Caki2 (cell line): ENCODE data around the gene DNAH11. TPM values are rescaled to one million over a fixed set of nuclear protein-coding genes. Genes with fewer than 3 reads are reported as not detected.

Experiments
- DNase-seq: peaks from one replicate; pipeline ENCODE4 v3.0.0-alpha.2; 2015; ENCODE audit warnings: low read depth
- in situ Hi-C: cut with HindIII; loops from 2 replicates; pipeline ENCODE4 v1.10.0; 2016; ENCODE audit warnings: low sequenced_read_pairs, low pct_unique_long_range_greater_than_20kb, mixed read lengths
- total RNA-seq: library from RNA; depleted of rRNA; stranded (reverse); fragments of >200 nt; shearing (Covaris generic); gene quantifications from 2 replicates; pipeline ENCODE4 v1.2.3, GENCODE V29; 2014; ENCODE audit warnings: low replicate concordance

The DNAH11 gene
- total RNA-seq, 1 experiment from 2014 or later = 0.44 TPM

DNA sequence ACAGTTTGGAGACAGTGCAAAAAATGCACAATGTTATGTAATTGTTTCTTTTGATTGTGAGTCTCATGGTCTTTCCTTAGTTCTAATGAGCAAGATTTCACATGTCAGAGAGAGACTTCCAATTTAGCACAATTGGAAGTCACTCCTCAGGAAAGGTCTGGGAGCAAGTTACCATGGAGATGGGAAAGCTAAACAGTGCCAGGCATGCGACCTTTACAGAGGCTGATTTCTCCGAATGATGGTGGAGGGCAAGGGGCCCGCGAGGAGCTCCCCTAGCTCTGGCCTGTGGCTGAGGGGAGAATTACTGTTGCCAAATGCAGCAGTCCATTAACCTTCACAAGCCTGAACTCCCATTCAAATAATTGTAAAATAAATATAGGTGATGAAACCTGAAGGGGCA, 343.6 kb downstream of the DNAH11 start:
- in situ Hi-C loops = no loop called here
- DNase-seq = no peak

DNA sequence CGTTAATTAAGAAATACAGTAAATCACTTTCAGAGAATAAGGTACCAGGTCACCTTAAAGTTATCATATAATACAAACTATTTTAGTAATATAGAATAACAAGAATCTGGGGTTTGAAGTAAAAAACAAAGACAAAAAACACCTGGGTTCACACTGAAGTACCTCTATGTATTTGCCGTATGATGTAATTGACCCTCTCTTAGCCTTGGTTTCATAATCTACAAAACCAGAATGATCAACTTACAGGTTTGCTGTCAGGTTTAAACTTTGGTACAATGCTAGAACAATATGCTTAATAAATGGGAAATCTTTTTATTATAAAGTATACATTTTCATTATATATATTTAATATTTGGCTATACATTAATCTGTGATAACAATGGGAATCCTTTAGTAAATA, 344.5 kb downstream of the DNAH11 start:
- no peak for DNase-seq
- in situ Hi-C loops = no loop called here

DNA sequence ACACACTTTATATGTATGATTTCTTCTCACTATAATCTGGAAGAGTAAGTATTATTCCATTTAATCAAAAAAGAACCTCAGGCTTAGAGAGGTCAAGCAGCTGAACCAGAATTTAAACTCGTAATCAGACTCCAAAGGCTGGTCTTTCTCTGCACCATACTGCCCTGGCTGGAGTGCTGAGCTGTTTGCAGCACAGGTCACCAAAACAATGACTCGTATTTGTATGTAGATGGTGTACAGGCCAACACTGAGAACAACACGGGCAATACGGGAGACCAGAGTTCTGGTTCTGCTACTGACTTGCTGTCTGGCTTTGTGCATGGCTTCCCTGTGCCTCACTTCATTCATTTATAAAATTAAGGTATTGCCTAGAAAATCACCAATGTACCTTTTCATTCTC, 344.9 kb downstream of the DNAH11 start:
- in situ Hi-C loops = no loop called here
- DNase-seq = no peak

DNA sequence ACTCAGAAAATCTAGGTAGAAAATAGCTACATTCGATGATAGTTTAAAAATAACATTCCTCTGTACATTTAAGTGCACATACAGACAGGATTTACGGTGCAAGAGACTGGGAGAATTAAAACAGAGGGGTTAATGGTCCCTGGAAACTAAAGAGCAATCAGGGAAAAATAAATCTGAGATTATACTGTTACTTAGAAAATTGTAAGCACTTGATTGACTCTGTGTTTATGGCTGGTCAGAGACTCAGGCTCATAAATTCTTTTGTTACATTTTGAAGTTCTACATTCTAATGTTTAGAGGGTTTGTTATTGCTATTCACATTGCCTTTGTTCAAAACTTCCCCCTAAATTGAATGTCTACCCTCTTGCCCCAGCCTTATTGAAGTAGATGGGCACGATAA, 348.5 kb downstream of the DNAH11 start:
- no peak for DNase-seq
- in situ Hi-C loops = no loop called here

DNA sequence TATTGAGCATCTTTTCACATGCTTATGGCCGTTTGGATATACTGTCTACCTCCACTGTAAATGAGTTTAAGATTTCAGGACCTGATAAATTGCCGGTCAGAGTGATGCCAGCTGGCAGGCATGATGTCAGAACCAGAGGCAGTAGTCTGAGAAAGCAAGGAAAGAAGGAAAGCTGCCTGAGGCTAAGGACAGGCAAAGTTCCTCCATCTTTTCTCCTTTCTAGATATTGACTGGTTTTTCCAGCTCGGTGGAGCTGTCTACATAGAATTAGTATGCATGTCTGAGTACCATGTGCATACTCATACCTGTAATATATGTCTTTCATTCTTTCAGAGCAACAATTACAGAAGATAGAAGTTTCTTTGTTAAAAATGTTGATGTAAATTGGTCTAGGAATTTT, 350.6 kb downstream of the DNAH11 start:
- in situ Hi-C loops = no loop called here
- DNase-seq = no peak

DNA sequence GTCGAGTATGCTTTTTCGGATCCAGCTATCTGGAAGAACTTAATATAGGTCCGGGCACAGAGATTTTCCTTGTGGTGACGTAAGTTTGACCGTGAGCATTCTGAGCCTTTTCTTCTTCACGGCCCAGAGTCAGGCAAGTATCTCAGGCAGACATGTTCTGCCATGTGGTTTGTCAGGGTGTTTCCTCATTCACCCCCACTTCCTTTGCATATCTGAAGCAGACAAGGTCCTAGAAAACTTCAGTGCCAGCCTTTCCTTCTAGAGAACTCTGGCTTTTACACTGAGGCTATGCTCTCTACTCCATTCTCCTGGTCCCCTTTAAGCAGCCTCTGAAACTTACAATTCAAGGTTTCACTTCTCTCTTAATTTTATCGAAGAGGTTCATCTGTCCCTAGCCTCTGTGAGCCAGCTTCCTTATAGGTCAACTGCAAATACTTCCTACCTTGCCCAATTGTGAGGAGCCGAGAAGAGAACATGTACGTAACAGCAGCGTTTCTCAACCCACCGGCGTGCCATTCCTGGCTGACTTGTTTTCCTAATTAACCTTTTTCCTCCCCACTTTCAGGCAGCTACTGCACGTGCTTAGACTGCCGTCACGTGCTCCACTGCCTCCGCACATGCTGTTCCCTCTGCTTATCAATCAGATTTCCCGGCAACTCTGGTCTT, 355.6 kb downstream of the DNAH11 start:
- in situ Hi-C loops = no loop called here

DNA sequence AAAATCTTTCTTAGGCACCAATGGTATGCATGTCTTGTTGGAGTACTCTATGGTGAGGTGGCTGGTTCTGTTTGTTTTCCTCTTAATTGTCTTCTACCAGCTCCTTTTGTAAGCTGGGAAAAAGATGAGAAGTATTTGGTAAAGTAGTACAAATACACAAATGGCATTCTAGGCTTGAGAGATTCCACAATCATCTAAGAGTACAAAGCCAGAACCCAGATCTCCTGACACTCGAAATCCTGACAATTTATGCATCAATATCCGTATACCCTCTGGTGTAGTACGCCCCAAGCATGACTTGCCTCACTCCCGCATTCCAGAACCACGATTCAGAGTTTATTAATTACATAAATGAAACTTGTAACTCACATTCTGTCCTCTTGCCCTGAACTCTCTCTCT, 359.4 kb downstream of the DNAH11 start:
- DNase-seq = no peak
- in situ Hi-C loops = no loop called here

More for the DNA sequence above, 355.6 kb downstream of the DNAH11 start:
- no peak for DNase-seq

DNA sequence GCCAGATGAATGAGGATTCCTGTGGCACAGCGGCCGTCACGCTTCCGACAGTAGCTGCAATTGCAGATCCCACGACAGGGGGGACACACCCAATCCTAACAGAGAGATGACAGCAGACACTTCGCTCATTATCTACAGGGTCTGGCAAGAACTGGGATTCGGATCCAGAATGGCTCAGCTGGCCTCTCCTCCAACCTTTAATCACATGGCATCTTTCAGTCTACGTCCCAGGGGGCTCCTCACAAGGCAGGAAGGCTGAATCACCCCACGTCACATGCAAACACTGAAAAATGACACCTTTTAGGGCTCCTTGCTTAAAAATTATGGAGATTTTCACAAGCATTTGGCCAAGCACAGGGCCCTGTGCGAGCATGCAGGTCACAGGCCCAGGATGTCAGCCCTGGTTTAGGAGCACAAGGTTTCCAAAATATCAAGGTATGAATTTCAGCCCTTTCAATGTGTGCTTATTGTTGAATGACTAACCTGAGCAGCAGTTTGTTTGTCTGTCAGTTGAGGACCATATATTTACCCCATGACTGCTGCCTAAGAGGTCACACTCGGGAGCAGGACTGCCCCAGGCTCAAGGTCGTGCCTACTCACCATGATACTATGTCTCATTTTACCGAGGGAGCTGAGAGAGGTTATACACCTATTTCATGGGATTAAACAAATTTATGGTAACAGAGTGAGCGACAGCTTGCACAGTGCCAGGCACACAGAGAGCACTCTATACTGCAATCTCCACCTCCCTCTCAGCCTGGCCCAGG, 360.4 kb downstream of the DNAH11 start:
- in situ Hi-C loops = no loop called here
- no peak for DNase-seq

DNA sequence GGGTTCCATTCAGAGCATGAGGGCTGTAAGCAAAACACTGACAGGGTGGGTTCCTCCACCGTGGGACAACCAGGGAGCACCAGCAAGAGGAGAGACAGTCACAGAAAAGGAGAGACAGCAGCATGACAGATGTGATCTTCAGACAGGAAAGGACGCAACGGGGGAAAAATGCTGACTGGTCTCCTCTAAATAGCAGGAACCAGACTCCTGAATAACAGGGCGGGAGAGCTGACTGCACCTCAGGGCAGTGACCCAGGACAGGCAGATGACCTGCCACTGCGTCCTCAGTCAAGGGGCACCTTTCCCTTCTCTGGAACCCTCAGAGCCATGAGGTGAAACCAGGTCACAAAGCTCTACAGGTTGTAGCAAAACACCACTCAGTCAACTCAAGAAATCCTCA, 365.9 kb downstream of the DNAH11 start:
- in situ Hi-C loops = no loop called here
- DNase-seq = no peak

DNA sequence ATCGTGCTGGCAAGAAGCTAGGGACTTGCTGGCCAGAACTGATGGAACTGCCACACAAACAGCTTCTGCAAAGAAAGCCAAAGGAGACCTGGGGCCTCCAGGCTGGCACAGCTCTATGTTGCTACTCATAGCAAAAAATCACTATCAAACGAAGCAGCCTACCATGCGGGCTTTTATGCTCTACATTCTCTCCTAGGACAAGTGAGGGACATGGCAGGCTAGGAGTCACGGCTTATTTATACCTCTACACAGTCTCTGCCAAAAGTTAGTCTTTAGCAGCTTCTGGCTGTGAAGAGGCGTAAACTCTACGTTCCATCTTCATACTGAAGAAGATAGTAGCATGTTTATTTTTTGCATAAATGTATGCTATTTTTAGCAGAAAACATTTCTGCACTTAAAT, 367.4 kb downstream of the DNAH11 start:
- in situ Hi-C loops = no loop called here

DNA sequence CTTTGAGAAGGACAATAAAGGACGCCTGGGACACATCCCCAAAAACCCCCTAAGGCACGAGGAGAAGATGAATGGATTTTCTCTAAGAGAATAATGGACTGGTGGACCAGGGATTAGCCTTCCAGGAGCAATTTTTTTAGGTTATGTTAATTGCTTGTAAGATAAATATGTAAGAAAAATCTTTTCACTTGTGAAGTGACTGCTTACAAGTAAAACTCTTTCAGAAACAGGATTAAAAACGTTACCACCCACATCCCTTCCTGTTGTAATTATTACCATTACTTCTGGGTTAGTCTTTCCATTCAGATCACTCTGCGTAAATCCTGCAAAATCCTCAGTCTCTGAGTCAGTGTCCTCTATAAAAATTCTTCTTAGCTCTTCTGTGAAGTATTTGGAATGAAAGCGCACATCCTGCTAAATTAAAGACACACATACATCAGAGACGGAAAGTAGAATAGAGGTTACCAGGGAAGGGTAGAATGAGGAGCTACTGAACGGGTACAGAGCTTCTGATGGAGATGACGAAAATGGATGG, 368.6 kb downstream of the DNAH11 start:
- no peak for DNase-seq
- in situ Hi-C loops = no loop called here

More for the DNA sequence above, 367.4 kb downstream of the DNAH11 start:
- no peak for DNase-seq

DNA sequence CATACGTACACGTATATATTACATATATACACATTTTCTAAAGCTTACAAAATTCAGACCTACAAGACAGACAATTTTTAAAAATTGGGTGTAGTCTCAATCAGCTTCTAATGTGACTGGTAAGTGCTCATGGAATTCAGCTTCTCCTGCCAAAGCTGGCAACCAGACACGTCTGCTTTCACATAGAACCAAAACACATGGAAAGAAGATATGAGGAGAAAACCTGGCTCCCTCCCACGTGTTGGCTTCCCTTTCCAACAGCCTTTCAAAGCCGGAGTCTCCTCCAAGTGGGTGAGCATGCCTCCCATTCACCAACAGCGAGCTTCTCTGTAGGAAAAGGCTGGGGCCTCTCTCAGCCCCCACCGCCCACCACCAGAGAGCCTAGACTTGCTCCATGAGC, 369.5 kb downstream of the DNAH11 start:
- in situ Hi-C loops = no loop called here

DNA sequence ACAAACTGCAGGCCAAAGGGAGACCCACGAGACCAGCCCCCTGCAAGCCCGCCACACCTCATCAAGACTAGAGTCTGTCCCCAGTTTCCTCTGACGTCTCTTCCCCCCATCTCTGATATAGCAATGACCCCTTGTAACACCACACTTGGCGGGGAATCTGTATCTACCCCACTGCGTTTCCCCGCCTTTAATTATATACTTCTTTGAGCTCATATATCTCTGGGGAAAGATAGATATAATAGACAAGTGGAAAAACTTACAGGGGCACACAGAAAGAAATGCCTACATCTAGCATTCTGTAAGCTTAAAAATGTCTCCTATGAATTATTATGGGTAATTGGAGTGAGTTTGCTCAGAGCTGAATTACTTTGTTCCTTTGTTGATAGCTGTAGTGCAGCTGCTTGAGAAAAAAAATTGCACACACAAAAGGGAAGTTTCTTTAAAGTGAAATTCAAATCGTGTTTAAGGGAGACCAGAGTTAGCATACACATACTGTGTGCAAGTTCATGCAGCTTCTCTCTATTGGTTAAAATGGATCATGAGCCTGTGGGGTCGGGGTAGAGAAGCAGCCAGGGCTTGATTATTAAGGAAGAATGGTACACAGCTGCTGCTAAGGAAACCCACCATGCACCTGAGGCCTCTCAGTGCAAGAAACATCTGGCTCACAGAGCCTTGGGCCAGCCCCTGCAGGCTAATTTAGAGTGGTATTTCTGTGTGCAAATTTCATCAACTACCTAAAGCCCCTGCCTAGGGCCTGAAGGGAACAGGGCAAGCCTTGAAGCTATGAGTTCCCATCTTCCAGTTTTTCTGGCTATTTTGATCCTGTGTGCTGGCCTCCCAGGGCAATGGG, 370.3 kb downstream of the DNAH11 start:
- in situ Hi-C loops = no loop called here
- no peak for DNase-seq

More for the DNA sequence above, 369.5 kb downstream of the DNAH11 start:
- DNase-seq = no peak

DNA sequence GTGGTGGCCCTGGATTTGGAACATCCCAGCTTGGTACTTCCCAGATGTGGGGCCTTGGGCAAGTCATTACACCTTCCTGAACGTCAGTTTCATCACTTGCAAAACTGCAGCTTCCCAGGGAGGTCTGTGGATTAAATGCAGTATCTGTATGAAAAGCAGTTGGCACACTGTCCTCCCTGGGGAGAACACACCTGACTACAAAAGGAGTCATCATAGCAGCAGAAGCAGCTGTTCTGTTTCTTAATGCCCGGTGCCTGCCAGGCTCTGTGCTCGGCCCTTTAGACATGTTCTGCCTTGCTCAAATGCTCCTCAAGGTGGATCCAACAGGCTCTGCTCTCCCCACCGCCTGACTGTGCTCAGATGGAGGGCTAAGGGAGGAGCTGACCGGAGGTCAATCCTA, 371.8 kb downstream of the DNAH11 start:
- no peak for DNase-seq
- in situ Hi-C loops = no loop called here

DNA sequence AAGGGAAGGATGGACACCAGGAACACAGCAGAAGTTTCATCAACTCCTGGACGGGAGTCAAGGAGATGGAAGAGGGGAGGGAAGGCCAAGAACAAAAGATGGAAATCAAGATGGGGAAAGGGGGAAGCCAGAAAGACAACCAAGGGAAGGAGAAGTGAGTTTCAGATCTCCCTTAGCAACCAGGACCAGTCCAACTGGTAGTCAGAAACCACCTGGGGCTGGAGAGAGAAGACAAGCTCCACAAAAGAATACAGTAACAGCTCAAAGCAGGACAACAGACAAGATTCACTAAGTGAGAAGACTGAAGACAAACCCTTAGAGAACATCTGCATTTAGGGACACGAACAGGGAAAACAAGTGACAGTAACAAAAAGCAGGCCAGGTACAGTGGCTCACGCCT, 372.3 kb downstream of the DNAH11 start:
- in situ Hi-C loops = no loop called here
- no peak for DNase-seq

DNA sequence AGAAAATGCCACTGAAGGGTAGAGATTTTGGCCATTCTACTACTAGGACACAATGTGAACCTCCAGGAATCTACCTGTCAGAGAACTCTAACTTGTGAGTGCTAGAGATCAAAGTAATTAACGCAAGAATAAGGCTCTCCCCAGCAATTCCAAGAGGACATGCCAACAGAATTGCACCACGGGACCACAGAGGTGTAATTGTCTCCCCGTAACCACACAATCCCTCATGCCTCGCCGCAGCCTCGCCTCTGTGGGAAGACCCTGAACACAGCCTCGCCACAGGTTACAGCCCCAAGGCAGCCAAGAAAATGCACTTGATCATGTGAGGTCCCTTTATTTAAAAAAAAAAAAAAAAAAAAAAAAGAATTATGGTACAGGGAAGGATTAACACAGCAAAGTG, 373.3 kb downstream of the DNAH11 start:
- in situ Hi-C loops = no loop called here

DNA sequence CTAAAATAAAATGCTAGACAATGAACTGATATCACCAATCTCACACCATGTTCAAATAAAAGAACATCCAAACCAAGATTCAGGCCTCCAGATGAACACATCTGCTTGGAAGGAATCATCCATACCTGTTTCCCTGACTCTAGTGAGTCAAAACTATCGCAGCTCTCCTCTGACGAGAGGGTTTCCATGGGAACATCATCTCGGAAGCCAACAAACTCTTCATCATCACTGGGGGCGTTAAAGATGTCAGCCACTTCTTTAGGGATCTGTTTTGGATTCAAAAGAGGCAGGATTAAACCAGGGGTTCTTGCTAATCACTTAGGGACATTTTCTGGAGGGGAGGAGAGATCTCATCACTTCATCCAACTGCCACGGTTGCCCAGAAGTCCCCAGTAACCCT, 373.8 kb downstream of the DNAH11 start:
- in situ Hi-C loops = no loop called here
- DNase-seq = no peak

More for the DNA sequence above, 373.3 kb downstream of the DNAH11 start:
- no peak for DNase-seq

DNA sequence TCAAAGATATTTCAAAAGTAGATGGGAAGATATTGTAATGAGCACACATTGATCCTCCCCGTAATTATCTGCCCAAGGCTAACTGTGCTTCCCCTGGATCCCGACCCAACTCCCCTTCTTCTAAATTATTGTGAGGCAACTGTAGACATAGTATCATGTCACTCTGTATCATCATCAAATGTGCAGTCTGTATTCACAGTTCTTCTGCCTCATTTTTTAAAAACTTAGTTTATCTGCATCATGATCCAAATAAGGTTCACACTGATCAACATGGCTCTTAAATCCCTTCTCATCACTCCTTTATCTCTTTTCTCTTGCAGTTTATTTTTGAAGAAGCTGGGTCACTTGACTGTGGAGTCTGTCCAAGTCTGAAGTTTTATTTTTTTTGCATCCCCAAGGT, 375.4 kb downstream of the DNAH11 start:
- in situ Hi-C loops = no loop called here

DNA sequence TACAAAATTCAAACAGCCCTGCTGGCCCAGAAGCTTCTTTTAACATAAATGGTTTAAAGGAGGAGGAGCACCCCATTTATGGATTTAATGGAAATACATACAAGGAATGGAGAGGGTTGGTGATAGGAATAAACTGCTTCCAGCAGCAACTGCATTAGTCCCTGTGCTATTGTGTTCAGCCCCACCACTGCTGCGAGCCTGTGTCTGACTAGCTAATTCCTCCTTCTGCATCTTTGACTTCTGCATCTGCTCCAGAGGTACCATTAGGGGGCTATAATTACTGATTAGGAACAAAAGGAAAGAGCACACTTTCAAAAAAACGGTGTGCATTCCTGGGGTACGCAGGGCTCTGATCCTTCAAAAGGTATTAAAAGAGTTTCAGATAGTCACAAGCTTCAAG, 378.1 kb downstream of the DNAH11 start:
- in situ Hi-C loops = no loop called here
- DNase-seq = no peak

More for the DNA sequence above, 375.4 kb downstream of the DNAH11 start:
- no peak for DNase-seq
